ENCODE results near the gene P3H2. TPM values are rescaled to one million over a fixed set of nuclear protein-coding genes. Genes with fewer than 3 reads are reported as not detected.

The P3H2 gene
- total and polyA plus RNA-seq, 9 of the 15 experiments (the other 6 are each of a cell fraction or from before 2014, with no cell fraction given), result 0.04 to 0.26 (median 0.22) TPM; not detected in 6

DNA sequence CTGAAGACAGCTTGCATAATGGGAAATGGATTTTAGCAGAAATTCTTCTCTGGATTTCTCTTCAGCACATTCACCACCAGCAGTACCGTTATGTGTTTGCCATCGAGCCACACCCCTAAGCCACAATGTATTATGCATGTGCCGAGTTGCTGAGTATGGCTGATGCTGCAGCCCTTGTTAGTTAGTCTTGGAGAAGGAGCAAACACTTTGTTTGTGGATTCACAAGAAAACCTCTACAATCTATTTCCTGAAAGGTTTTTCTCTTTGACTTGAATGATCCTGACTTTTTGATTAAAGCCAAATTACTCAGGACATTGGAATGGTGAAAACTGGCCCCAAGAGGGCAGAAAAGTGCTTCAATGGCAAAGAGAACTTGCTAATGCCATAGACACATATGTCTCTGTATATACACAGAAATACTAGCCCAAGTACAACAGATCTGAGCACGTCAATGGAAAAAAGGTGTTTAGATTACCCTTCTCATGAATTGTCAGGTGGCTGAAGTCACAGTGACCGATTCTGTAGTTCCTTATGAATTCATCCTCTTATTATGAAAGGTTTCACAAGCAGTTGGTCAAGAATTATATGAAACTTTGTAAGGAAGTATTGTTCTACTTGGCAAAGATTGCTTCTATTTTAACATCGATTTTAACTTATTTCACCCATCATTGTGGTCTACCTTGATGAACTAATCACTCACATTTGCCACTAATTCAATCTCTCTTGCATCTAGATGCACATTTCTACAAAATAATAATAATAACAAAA, 103.0 kb downstream of the P3H2 start:
- FAIRE-seq, result no peak
- no peak for TF ChIP-seq STAT5B (CRISPR knock-in tag; IDR thresholded peaks at IDR 0.05)
- TF ChIP-seq, protein P1, sequence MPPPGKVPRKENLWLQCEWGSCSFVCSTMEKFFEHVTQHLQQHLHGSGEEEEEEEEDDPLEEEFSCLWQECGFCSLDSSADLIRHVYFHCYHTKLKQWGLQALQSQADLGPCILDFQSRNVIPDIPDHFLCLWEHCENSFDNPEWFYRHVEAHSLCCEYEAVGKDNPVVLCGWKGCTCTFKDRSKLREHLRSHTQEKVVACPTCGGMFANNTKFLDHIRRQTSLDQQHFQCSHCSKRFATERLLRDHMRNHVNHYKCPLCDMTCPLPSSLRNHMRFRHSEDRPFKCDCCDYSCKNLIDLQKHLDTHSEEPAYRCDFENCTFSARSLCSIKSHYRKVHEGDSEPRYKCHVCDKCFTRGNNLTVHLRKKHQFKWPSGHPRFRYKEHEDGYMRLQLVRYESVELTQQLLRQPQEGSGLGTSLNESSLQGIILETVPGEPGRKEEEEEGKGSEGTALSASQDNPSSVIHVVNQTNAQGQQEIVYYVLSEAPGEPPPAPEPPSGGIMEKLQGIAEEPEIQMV (tag; conservative IDR thresholded peaks at IDR 0.05; ENCODE audit: low read depth), result no peak
- TF ChIP-seq RBFOX2 (IDR thresholded peaks at IDR 0.05; ENCODE audit: low read depth, low read length), result no peak
- TF ChIP-seq, protein P2, sequence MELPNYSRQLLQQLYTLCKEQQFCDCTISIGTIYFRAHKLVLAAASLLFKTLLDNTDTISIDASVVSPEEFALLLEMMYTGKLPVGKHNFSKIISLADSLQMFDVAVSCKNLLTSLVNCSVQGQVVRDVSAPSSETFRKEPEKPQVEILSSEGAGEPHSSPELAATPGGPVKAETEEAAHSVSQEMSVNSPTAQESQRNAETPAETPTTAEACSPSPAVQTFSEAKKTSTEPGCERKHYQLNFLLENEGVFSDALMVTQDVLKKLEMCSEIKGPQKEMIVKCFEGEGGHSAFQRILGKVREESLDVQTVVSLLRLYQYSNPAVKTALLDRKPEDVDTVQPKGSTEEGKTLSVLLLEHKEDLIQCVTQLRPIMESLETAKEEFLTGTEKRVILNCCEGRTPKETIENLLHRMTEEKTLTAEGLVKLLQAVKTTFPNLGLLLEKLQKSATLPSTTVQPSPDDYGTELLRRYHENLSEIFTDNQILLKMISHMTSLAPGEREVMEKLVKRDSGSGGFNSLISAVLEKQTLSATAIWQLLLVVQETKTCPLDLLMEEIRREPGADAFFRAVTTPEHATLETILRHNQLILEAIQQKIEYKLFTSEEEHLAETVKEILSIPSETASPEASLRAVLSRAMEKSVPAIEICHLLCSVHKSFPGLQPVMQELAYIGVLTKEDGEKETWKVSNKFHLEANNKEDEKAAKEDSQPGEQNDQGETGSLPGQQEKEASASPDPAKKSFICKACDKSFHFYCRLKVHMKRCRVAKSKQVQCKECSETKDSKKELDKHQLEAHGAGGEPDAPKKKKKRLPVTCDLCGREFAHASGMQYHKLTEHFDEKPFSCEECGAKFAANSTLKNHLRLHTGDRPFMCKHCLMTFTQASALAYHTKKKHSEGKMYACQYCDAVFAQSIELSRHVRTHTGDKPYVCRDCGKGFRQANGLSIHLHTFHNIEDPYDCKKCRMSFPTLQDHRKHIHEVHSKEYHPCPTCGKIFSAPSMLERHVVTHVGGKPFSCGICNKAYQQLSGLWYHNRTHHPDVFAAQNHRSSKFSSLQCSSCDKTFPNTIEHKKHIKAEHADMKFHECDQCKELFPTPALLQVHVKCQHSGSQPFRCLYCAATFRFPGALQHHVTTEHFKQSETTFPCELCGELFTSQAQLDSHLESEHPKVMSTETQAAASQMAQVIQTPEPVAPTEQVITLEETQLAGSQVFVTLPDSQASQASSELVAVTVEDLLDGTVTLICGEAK (IDR thresholded peaks at IDR 0.05), result no peak
- TF ChIP-seq, protein P2 (CRISPR knock-in tag; IDR thresholded peaks at IDR 0.05), result no peak
- no peak for TF ChIP-seq ZNF212 (CRISPR knock-in tag; IDR thresholded peaks at IDR 0.05)
- no peak for TF ChIP-seq ZNF197 (CRISPR knock-in tag; IDR thresholded peaks at IDR 0.05; ENCODE audit: low read depth)
- no peak for TF ChIP-seq HNRNPLL (IDR thresholded peaks at IDR 0.05; ENCODE audit: low read depth, low read length, poor library complexity, severe bottlenecking)
- no peak for TF ChIP-seq ATF2 (CRISPR knock-in tag; IDR thresholded peaks at IDR 0.05)
- TF ChIP-seq HDGF (IDR thresholded peaks at IDR 0.05), result no peak

More for the DNA sequence above, 103.0 kb downstream of the P3H2 start:
- WGBS (ENCODE audit: insufficient coverage, low coverage, missing lambda C conversion rate), result 4% methylated on average over 6 of the region's 6 CpGs
- in situ Hi-C loops (cut with MboI) (no loop called here), intact Hi-C loops (cut with micrococcal nuclease) (no loop called here)
- H3K27ac ChIP-seq (ENCODE audit: extremely low read depth, low read depth, low read length), result no peak overlapping the region
- H3K36me3 ChIP-seq (ENCODE audit: control insufficient read depth, insufficient read depth, low read length), result no peaks in the 10 kb centered on the region
- no peak overlapping the region for H3K4me3 ChIP-seq
- no peaks in the 10 kb centered on the region for H3K4me1 ChIP-seq (replicated peaks in 1 of 2; ENCODE audit: control insufficient read depth in 2 of 2, insufficient read depth in 2 of 2, low read length in 2 of 2)
- BruUV-seq (replicated peaks), result no TSS peak
- no peak for ATAC-seq
- no peaks in the 10 kb centered on the region for H3K27me3 ChIP-seq (ENCODE audit: control insufficient read depth in 2 of 2, insufficient read depth in 2 of 2, low read length in 2 of 2)
- H2AFZ ChIP-seq (ENCODE audit: low read depth, low read length), result no peak overlapping the region
- no peak overlapping the region for H3K4me2 ChIP-seq (ENCODE audit: insufficient read depth, low read length)
- CTCF ChIA-PET (ENCODE audit: low intra/inter-chr PET ratio), result no interaction called here
- H3K9me3 ChIP-seq (replicated peaks; ENCODE audit: control insufficient read depth, insufficient read depth, low read depth, low read length), result no peaks in the 10 kb centered on the region
- no peak overlapping the region for H3K9ac ChIP-seq (ENCODE audit: insufficient read depth in 1 of 2, low read depth in 2 of 2, low read length in 2 of 2)
- DNase-seq (ENCODE audit: extremely low read depth in 1 of 4, low spot score in 3 of 4), result no peak
- no peaks in the 10 kb centered on the region for H4K20me1 ChIP-seq (replicated peaks; ENCODE audit: control insufficient read depth, insufficient read depth, low read length)
- no peaks in the 10 kb centered on the region for H3K79me2 ChIP-seq (ENCODE audit: control insufficient read depth, insufficient read depth, low read length)
- POLR2A ChIA-PET, result no interaction called here
- no peaks in the 10 kb centered on the region for H3K9me1 ChIP-seq (ENCODE audit: control insufficient read depth, insufficient read depth, low read length)
